ENCODE data around the gene SLC41A1.

GRCh38 chr1:205812878-205813754 is at the start of gene SLC41A1:
- no peak for TF ChIP-seq POLR2A (IDR thresholded peaks at IDR 0.05; ENCODE audit: low read depth, low read length)
- no peak for TF ChIP-seq POLR2AphosphoS5 (IDR thresholded peaks at IDR 0.05; ENCODE audit: low read depth, low read length)
- TF ChIP-seq TAF1 (IDR thresholded peaks at IDR 0.05; ENCODE audit: low read depth, low read length) = no peak
- no peak for TF ChIP-seq PAX5 (IDR thresholded peaks at IDR 0.05; ENCODE audit: insufficient read depth, low read length, severe bottlenecking)
- TF ChIP-seq SPI1 (IDR thresholded peaks at IDR 0.05; ENCODE audit: low read depth, low read length) = no peak

Measured in GM12891 (cell line).